ENCODE data around the gene CST3.
"Not testable (repeated sequence)": the region's sequence is repeated elsewhere in the genome, so short reads cannot be mapped to it uniquely, and the experiment has no call there.

The CST3 gene

DNA sequence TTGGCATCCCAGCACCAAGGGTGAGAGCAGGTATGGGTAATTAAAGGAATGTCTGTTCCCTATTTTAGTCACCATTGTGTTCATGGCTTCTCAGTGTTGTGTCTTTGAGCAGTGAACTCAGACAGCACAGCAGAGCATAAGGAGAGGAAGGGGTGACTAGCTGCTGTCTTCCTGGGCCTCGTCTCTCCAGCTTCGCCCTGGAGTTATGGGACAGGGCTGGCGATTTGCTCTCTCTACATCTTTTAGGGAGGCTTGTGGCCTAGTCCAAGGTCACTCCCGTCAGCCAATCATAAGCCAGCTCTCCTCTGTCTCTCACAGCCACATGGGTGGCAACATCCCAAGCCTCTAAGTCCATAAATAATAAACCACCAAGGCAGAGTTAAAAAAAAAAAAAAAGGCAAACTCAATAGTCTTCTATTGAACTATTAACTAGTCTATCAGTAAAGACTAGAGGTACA, 7.3 kb downstream of the CST3 start:
- Histone ChIP-seq H3K4me3 (ENCODE audit: low read length) (no peak overlapping the region), H3K9ac (ENCODE audit: low read length) (no peak overlapping the region), H3K9me3 (ENCODE audit: control insufficient read depth, low read length) (no peaks in the 10 kb centered on the region), H3K4me1 (ENCODE audit: control insufficient read depth, insufficient read depth, low read length) (peaks cover 42% of the 10 kb centered on the region), H3K36me3 (ENCODE audit: control insufficient read depth, insufficient read depth, low read length) (peaks cover 17% of the 10 kb centered on the region), H3K27me3 (ENCODE audit: control insufficient read depth, insufficient read depth, low read length) (no peaks in the 10 kb centered on the region)

DNA sequence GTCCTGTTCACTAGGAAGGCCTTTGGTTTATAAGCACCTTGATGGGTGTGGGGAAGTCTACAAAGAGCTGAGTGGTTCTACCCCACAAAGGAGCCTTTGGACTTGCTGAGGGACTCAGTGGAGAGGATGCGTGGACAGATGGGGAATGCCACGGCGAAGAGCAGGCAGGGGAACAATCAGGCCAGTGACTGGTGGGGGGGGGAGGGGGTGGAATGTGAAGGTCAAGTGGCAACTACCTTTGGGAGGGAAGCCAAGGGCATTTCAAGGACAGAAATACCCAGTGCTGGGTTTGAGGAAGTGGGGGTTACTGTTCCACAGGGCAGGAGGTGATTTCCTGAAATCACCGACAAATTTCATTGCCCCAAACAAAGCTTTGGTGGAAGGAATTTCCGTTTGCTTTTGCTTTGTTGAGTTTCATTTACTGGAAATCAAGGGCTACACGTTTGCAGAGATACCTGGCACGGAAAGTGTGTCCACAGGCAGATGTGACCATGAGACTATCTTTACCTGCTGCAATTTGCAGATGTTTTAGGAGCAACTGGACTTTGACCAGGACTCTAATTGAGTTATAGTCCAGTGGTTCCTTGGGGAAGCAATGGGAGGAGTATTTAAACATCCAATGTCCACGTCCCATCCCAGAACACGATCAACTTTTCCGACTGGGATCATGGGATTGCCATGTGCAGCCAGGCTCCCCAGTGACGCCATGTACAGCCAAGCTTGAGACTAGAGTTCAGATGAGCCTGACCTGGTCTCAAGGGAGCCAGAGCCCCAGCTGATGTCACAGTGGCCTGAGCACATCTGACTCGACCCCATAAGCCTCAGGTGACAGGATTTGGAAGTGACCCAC, 8.0 kb downstream of the CST3 start:
- Histone ChIP-seq H3K9ac (ENCODE audit: low read length) (peak overlapping the region; percentile 16), H3K27me3 (ENCODE audit: control insufficient read depth, insufficient read depth, low read length) (no peaks in the 10 kb centered on the region), H3K4me3 (ENCODE audit: low read length) (no peak overlapping the region), H3K36me3 (ENCODE audit: control insufficient read depth, insufficient read depth, low read length) (peaks cover 12% of the 10 kb centered on the region), H3K9me3 (ENCODE audit: control insufficient read depth, low read length) (no peaks in the 10 kb centered on the region), H3K4me1 (ENCODE audit: control insufficient read depth, insufficient read depth, low read length) (peaks cover 35% of the 10 kb centered on the region)

- H3K4me1 ChIP-seq (ENCODE audit: control insufficient read depth, insufficient read depth, low read length): peaks cover 28% of the 10 kb centered on the region
- H3K27me3 ChIP-seq (ENCODE audit: control insufficient read depth, insufficient read depth, low read length): no peaks in the 10 kb centered on the region
- H3K9ac ChIP-seq (ENCODE audit: low read length): peak overlapping the region; percentile 16
- H3K36me3 ChIP-seq (ENCODE audit: control insufficient read depth, insufficient read depth, low read length): peaks cover 7% of the 10 kb centered on the region
- no peak overlapping the region for H3K4me3 ChIP-seq (ENCODE audit: low read length)
- H3K9me3 ChIP-seq (ENCODE audit: control insufficient read depth, low read length): no peaks in the 10 kb centered on the region
Observed at GRCh38 chr20:23629017-23629541, 8.7 kb downstream of the CST3 start.

GRCh38 chr20:23628402-23629016, 9.2 kb downstream of the CST3 start:
- Histone ChIP-seq H3K9ac (ENCODE audit: low read length) (no peak overlapping the region), H3K4me1 (ENCODE audit: control insufficient read depth, insufficient read depth, low read length) (peaks cover 27% of the 10 kb centered on the region), H3K4me3 (ENCODE audit: low read length) (no peak overlapping the region), H3K36me3 (ENCODE audit: control insufficient read depth, insufficient read depth, low read length) (peaks cover 5% of the 10 kb centered on the region), H3K9me3 (ENCODE audit: control insufficient read depth, low read length) (no peaks in the 10 kb centered on the region), H3K27me3 (ENCODE audit: control insufficient read depth, insufficient read depth, low read length) (no peaks in the 10 kb centered on the region)

- no peak overlapping the region for H3K9ac ChIP-seq (ENCODE audit: low read length)
- no peak overlapping the region for H3K4me3 ChIP-seq (ENCODE audit: low read length)
- H3K36me3 ChIP-seq (ENCODE audit: control insufficient read depth, insufficient read depth, low read length): no peaks in the 10 kb centered on the region
- no peaks in the 10 kb centered on the region for H3K27me3 ChIP-seq (ENCODE audit: control insufficient read depth, insufficient read depth, low read length)
- peaks cover 35% of the 10 kb centered on the region for H3K4me1 ChIP-seq (ENCODE audit: control insufficient read depth, insufficient read depth, low read length)
- no peaks in the 10 kb centered on the region for H3K9me3 ChIP-seq (ENCODE audit: control insufficient read depth, low read length)
Observed at GRCh38 chr20:23627501-23627900, 10.3 kb downstream of the CST3 start.

DNA sequence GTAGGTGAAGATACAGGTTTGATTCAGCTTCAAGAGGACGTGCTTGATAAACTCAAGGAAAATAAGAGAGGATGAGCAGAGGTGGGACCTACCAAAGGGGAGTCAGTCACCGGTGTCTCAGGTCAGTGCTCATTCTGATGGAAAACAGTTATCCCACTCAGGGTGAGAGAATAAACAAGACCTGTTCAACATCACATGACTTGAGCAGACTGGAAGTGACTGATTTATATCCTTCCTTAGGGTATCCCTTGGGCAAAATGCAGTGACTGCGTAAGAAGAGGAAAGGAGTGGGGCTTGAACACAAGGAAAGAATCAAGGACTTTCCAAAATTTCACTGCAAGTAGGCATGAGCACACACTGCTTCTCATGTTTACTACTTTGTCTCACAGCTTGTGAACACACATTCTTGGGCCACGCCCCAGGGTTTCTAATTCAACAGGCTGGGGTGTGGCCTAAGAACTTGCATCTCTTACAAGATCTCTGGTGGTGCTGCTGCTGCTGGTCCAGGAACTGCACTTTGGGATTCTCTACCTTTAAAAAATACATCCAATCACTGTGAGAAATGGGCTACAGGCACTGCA, 11.6 kb downstream of the CST3 start:
- Histone ChIP-seq H3K27me3 (ENCODE audit: control insufficient read depth, insufficient read depth, low read length) (no peaks in the 10 kb centered on the region), H3K36me3 (ENCODE audit: control insufficient read depth, insufficient read depth, low read length) (no peaks in the 10 kb centered on the region), H3K9me3 (ENCODE audit: control insufficient read depth, low read length) (no peaks in the 10 kb centered on the region), H3K4me3 (ENCODE audit: low read length) (no peak overlapping the region), H3K9ac (ENCODE audit: low read length) (no peak overlapping the region), H3K4me1 (ENCODE audit: control insufficient read depth, insufficient read depth, low read length) (peaks cover 42% of the 10 kb centered on the region)

- no peak overlapping the region for H3K4me3 ChIP-seq (ENCODE audit: low read length)
- no peaks in the 10 kb centered on the region for H3K36me3 ChIP-seq (ENCODE audit: control insufficient read depth, insufficient read depth, low read length)
- no peaks in the 10 kb centered on the region for H3K27me3 ChIP-seq (ENCODE audit: control insufficient read depth, insufficient read depth, low read length)
- no peak overlapping the region for H3K9ac ChIP-seq (ENCODE audit: low read length)
- H3K4me1 ChIP-seq (ENCODE audit: control insufficient read depth, insufficient read depth, low read length): peaks cover 46% of the 10 kb centered on the region
- no peaks in the 10 kb centered on the region for H3K9me3 ChIP-seq (ENCODE audit: control insufficient read depth, low read length)
Observed at GRCh38 chr20:23625236-23625964, 12.4 kb downstream of the CST3 start.

DNA sequence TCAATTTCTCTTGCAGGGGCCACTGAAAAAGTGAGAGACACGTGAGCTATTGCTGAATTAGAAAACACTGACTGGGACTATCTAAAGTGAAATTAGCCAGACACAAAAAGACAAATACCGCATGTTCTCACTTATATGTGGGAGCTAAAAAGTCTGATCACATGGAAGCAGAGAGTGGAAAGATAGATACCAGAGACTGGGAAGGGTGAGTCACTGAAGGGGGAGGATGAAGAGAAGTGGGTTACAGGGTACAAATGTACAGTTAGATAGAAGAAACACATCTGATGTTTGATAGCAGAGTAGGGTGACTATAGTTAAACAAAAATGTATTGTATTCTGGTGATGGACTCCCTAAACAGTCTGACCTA, 13.4 kb downstream of the CST3 start:
- Histone ChIP-seq H3K27me3 (ENCODE audit: control insufficient read depth, insufficient read depth, low read length) (no peaks in the 10 kb centered on the region), H3K9me3 (ENCODE audit: control insufficient read depth, low read length) (no peaks in the 10 kb centered on the region)

DNA sequence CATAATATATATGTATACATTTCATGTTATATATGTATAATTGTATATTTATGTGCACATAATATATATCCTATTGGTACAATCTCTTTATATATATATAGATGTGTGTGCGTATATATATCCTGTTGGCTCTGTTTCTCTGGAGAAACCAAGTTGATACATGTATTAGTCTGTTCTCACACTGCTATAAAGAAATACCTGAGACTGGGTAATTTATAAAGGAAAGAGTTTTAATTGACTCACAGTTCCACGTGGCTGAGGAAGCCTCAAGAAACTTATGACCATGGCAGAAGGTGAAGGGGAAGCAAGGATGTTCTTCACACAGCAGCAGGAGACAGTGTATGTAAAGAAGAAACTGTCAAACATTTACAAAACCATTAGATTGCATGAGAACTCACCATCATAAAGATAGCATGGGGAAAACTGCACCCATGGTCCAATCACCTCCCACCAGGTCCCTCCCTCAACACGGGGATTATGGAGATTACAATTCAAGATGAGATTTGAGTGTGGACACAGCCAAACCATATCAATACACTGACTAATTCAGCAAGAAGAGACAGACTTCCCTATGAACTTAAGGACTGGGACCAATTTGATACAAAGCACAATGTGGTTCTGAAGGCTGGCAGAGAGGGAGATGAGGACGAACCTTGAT, 14.0 kb downstream of the CST3 start:
- Histone ChIP-seq H3K9me3 (ENCODE audit: control insufficient read depth, low read length) (no peaks in the 10 kb centered on the region), H3K27me3 (ENCODE audit: control insufficient read depth, insufficient read depth, low read length) (no peaks in the 10 kb centered on the region), H3K36me3 (ENCODE audit: control insufficient read depth, insufficient read depth, low read length) (no peaks in the 10 kb centered on the region), H3K4me3 (ENCODE audit: low read length) (no peak overlapping the region), H3K9ac (ENCODE audit: low read length) (no peak overlapping the region), H3K4me1 (ENCODE audit: control insufficient read depth, insufficient read depth, low read length) (peaks cover 34% of the 10 kb centered on the region)

More for the DNA sequence above, 13.4 kb downstream of the CST3 start:
- H3K9ac ChIP-seq (ENCODE audit: low read length): no peak overlapping the region
- H3K36me3 ChIP-seq (ENCODE audit: control insufficient read depth, insufficient read depth, low read length): no peaks in the 10 kb centered on the region
- H3K4me3 ChIP-seq (ENCODE audit: low read length): no peak overlapping the region
- H3K4me1 ChIP-seq (ENCODE audit: control insufficient read depth, insufficient read depth, low read length): peaks cover 37% of the 10 kb centered on the region

DNA sequence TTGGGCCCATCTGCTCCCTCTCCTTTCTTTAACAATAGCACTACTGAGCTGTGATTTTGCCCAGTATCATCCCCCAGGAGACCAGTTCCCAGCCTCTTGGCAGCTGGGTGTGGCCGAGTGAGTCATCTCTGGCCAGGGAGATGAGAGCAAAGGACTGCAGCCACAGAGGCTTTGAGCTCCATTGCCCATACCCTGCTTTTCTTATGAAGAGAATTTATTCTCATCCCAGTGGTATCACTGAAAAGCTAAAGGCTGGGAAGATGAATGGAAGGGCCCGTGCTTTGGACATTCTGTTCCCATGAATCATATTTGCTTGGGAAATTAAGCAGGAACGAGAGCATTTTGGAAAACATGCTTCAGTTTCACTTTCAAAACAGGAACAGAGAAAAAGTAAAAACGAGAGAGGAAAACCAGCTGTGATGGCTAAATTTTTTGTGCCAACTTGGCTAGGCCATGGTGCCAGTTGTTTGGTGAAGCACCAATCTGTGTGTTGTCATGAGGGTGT, 14.9 kb downstream of the CST3 start:
- Histone ChIP-seq H3K36me3 (ENCODE audit: control insufficient read depth, insufficient read depth, low read length) (no peaks in the 10 kb centered on the region), H3K27me3 (ENCODE audit: control insufficient read depth, insufficient read depth, low read length) (no peaks in the 10 kb centered on the region), H3K4me3 (ENCODE audit: low read length) (peak overlapping the region; percentile 15), H3K9me3 (ENCODE audit: control insufficient read depth, low read length) (no peaks in the 10 kb centered on the region), H3K9ac (ENCODE audit: low read length) (peak overlapping the region; percentile 6), H3K4me1 (ENCODE audit: control insufficient read depth, insufficient read depth, low read length) (peaks cover 31% of the 10 kb centered on the region)

DNA sequence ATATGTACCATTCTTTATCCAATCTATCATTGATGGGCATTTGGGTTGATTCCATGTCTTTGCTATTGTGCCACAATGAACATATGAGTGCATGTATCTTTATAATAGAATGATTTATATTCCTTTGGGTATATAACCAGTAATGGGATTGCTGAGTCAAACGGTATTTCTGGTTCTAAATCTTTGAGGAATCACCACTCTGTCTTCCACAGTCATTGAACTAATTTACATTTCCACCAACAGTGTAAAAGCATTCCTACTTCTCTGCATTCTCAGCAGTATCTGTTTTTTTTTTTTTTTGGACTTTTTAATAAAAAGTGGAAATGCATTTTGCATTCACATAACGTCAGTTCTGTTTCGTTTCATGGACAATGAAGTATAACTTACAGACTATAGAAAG, 15.4 kb downstream of the CST3 start:
- H3K4me3 ChIP-seq (ENCODE audit: low read length): peak overlapping the region; percentile 15
- not testable (repeated sequence) for H3K27me3 ChIP-seq (ENCODE audit: control insufficient read depth, insufficient read depth, low read length); H3K36me3 ChIP-seq (ENCODE audit: control insufficient read depth, insufficient read depth, low read length); H3K9me3 ChIP-seq (ENCODE audit: control insufficient read depth, low read length)
- H3K4me1 ChIP-seq (ENCODE audit: control insufficient read depth, insufficient read depth, low read length): peaks cover 31% of the 10 kb centered on the region
- H3K9ac ChIP-seq (ENCODE audit: low read length): peak overlapping the region; percentile 6
